HG03196 (cell line): Measurements from ENCODE around the gene SCFD1.

Source experiments
- ATAC-seq: cut with Tn5 transposase; IDR thresholded peaks from one replicate; pipeline ENCODE4 v1.9.1; 2021; ENCODE audit not compliant: unreplicated experiment

Gene SCFD1

DNA sequence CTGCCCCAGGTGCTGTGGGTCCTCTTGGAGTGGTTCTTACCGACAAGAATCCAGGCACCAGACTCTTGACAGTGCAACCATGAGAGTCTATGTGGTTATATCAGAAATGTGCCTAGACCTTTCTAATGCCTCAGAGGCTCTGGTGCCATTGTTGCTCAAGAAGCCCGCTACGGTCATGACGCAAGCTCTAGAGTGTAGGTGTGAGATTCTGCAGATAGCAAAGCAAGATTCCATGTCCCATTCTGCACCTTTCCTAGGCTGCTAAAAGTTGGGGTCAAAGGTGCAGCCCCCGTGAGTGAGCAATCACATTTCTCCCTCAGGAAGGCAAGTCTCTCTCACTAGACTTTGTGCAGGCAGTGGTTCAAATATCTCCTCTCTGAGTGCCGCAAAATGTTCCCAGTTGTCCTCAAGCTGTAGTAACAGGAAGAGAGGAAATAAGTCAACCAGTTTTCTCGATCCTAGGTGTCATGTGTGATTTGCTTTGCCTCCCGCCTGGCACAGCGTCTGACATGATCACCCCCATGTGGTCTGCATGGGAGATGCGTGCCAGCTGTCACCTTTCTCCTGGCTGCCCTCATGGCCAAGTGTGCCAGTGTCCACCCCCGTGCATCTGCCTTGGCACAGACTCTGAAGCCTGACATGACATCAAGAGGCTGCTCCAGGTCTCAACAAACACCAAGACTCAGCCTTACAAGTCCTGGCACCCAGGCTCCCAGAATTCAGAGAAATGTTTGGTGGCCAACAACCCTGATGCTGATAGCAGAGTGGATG is 129.7 kb downstream of the SCFD1 start:
- ATAC-seq = no peak

DNA sequence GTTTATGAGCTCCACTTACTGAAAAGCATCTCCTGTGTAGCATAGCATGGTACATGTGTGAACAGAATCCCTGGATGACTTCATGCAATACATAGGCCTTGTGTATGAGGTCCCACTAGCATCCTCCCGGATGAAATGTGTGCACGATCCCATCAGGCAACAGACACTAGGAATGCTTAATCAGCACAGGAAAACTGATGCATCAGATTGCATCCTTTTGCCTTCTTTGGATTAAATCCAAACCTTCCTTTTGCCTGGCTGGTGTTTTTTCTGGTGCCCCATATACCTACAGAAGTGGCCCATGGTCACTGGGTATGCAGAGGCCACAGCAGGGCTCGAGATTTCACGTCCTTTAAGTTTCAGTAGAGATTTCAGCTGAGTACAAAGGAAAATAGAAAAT is 131.3 kb downstream of the SCFD1 start:
- ATAC-seq = no peak

DNA sequence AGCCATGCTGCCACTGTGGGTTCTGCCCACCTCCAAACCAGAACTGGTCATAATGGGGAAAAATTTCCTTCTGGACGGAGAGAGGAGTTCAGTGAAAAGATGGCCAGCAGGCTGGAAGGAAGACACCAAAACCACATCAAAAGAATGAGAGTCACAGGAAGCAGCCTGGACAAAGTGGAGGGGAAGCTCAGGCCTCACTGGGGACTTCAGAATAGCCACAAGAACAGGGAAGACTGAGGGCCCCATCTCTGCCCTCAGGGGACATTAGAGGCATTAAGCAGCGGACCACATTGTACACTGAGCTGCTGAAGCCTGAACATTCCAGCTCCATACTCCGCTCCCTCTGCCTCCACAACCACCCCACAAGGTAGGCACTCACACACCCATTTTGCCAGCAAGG is 132.7 kb downstream of the SCFD1 start:
- ATAC-seq = no peak

DNA sequence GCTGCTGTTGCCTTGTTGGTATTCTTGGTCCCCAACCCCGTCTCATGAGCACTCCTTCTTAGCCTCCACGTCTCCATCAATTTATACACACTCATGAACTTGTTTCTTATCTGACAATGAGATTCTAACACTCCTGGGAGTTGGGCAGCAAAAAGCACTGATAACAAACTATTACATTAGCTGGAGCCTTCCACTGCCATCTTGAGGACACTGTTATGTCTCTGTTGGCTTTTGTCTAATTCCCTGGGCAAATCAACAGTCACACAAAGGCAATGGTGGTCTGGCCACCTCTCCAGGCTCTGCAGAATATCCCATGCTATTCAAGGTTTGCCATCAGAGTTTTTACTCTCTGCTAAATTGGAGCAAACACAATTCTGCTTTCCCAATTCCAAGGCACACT is 134.5 kb downstream of the SCFD1 start:
- ATAC-seq = no peak

DNA sequence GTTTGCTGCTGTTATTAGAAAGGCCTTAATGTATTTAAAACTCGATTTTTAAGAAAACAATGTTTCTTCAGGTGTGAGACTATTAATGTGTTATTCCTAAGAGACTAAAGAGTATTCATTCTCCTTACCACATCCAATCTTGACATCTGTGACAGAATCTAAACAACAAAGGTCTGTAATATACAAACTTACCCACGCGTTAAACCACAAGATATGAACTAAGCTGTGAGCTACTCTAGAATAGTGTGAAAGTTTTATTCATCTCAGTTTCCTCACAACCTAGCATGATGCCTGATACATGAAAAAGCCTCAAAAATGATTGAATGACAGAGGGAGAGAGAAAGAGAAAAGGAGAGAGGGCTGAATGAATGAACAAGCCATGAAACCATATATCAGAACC is 135.0 kb downstream of the SCFD1 start:
- ATAC-seq = no peak

DNA sequence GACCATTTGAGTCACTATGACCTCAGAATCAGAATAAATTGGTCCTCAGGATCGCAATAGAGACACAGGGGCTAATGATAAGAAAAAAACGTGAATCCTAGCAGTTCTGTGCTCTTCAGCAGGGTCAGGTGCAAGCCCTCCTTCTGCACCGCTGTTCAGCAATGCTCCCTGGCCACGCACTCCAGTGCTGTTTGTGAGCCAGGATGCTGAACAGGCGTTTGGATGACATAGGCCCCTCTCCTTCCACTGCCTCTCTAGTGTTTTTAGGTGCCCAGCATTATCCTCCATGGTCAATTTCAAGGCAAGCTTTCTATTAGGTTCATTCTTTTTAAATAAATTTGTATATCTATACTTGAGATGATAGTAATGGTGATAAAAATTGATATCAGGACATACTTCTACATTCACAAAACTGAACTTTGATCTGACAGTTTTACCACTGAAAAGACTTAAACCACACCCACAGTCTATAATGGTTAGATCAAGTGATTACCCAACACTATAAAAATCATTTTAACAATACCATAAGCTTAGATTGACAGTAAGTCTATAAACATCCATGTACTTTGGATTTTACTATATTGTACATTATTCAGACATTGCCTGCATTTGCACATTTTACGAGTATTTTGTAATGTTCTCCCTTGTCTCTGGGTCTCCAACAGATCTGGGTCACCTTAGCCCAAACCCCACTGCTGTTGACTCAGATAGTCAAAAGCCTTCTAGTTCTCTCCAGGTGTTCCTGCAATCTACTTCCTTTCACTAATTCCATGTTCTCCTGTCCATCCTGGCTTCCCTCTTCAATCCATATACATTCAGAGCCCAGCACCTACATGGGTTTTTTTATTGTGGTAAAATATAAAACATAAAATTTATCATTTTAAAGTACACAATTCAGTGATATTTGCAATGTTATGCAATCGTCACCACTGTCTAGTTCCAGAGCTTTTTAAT is 137.3 kb downstream of the SCFD1 start:
- ATAC-seq = no peak

DNA sequence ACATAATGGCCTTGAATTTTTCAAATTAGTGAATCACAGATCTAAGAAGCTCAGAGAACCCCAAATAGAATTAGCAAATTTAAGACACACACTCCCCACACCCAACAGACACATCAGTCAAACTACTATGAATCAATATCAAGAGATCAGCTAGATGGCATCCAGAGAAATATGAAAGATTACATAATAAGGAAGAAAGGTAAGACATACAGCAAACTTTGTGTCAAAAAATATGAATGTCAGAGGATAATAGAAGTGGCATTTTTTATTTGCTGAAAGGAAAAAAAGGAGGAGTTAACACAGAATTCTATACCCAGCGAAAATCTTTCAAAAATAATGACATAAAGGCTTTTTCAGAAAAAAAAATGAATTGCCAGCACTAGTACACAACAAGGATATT is 141.8 kb downstream of the SCFD1 start:
- ATAC-seq = no peak

DNA sequence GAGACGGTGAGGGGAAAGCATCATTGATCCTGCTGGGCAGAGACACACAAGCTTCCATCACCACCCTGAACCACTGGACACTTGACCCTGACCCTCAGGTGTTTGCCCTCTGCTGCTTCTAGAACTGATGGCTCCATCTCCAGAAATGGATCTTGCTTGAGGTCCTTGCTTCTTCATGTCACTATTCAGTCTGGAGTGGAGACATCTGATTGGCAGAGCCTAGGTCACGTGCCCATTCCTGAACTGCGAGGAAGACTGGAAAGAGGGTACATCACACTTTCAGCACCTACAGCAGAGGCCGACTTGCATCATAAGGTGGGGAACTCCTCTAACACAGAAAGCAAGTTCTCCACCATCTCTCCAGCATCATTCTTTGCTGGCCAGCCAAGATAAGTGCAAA is 145.5 kb downstream of the SCFD1 start:
- ATAC-seq = no peak

DNA sequence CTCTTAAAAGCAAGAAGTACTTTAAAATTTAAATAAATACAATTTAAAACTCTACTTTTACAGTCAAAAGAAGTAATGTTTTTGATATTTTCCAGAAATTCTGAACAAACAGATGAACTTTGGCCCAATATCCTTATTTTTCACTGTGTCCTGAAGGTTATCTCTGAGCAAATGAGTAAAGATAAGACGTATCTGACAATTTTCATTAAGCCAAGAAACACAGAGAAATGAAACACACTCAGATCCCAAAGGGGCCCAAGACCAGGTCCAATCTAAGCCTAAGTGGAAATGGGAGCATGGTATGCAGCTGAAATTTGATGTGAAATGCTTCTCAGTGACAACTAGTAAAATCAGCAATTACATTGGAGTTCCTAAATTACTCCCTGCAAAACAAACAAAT is 146.7 kb downstream of the SCFD1 start:
- no peak for ATAC-seq

DNA sequence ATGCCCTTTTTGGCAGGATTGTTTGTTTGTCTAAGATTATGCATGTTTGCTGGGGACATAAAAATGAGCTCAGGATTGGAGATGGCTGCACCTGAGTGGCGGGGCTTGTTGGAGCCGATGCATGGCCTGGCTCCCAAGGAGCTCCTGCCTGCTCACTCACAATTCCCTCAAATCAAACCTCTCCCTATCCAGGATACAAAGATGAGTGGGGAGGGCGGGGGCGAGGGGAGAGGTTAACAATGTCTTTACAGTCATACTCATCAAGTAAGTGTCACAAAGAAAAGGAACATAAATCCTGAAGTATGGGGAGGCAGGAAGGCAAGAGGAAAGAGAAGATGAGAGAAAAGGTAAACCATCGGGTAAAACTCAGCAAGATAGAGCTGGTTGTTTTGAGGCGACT is 148.3 kb downstream of the SCFD1 start:
- ATAC-seq = no peak

DNA sequence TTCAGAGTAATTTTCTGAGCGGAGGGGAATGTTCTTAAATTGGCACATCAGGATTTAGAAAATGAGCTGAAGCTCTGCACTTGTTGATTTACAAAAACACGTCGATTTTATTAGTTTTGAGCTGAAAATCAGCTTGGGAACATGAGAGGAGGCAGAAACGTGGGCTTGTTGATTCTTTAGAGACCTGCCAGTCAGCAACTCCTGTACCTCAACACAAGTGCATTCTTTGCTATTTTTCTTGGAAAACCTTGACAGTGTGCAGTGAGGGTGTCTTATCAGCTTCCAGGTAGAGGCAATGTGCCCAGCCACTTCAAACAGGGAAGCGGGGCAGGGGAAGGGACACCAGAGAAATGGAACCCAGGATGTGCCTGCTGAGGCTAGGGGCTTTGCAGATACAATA is 149.5 kb downstream of the SCFD1 start:
- ATAC-seq = no peak

DNA sequence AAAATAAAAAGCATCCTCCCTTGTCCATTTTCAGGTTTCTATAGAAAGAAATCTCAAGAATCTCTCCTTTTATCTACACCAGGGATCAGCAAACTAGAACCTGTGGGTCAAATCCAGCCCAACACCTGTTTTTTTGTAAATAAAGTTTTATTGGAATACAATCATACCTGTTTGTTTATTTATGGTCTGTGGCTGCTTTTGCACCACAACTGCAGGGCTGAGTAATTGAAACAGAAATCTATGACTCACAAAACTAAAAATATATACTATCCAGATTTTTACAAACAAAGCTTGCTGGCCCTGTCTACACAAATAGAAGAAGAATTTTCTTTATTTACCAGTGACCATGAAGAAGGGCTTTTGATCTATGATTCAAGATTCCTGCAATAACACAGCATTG is 157.1 kb downstream of the SCFD1 start:
- ATAC-seq = no peak
